Body of pancreas (tissue), 4 donors: ENCODE results near the gene CAMTA1. TPM values are rescaled to one million over a fixed set of nuclear protein-coding genes. Genes with fewer than 3 reads are reported as not detected.

Experiments used
- ATAC-seq: fragments of 150-250 bp; one replicate; pipeline ENCODE4 v1.9.1; 2016
- DNase-seq, 4 donors: peaks; one replicate each; pipeline ENCODE4 v3.0.0-alpha.2; 2019
- H3K27ac ChIP-seq, 4 donors: fragments of 200-600 bp; sonication (generic); 1 replicate in 3 of 4; 2 replicates in 1 of 4; pipeline versions ENCODE4 v1.5.1 to v1.6.1; 2016 to 2019; ENCODE audit warnings: mild to moderate bottlenecking in 1 of 4, mixed read lengths in 1 of 4, moderate library complexity in 1 of 4
- H3K27me3 ChIP-seq, 2 donors: fragments of 200-600 bp; sonication (generic); one replicate each; pipeline ENCODE4 v1.6.0; 2016; ENCODE audit warnings: mild to moderate bottlenecking in 1 of 2
- H3K36me3 ChIP-seq, 2 donors: fragments of 200-600 bp; sonication (generic); replicated peaks in 1 of 2; 2 replicates each; pipeline ENCODE4 v1.5.1; 2016; ENCODE audit warnings: low read depth in 2 of 2; ENCODE audit not compliant: insufficient read depth in 1 of 2
- H3K4me1 ChIP-seq: fragments of 200-600 bp; sonication (generic); one replicate; pipeline ENCODE4 v1.6.0; 2016
- H3K4me3 ChIP-seq, 2 donors: fragments of 200-600 bp; sonication (generic); 1 replicate in 1 of 2; 2 replicates in 1 of 2; pipeline ENCODE4 v1.5.1; 2016 to 2019
- H3K9me3 ChIP-seq, 3 donors: fragments of 200-600 bp; sonication (generic); 1 replicate in 2 of 3; 2 replicates in 1 of 3; pipeline ENCODE4 v1.5.1; 2016
- CTCF ChIP-seq, 7 experiments: fragments of 450-650 bp in 4 of 7; fragments of 200-600 bp in 3 of 7; sonication (generic) in 3 of 7; IDR thresholded peaks; one replicate each; pipeline ENCODE4 v1.5.1; 2016 to 2019; ENCODE audit warnings: antibody characterized with exemption in 7 of 7
- POLR2A ChIP-seq, 3 donors: fragments of 450-650 bp; IDR thresholded peaks; one replicate each; pipeline ENCODE4 v1.6.1; 2016; ENCODE audit warnings: antibody characterized with exemption in 3 of 3, mild to moderate bottlenecking in 2 of 3
- WGBS, 2 donors: methylation state at CpG; one replicate each; pipeline ENCODE4 v1.1.5; 2017; 5-methylcytosine and 5-hydroxymethylcytosine counted together
- intact Hi-C: fragments of 100-400 bp; cut with DNase I; formaldehyde crosslinking; loops from one replicate; pipeline ENCODE4 v1.15.1; 2023
- total RNA-seq, 2 donors: library from RNA; depleted of rRNA; stranded (reverse); fragments of >200 nt; gene quantifications; one replicate each; pipeline ENCODE4 v1.1.0, GENCODE V29; 2016

Gene CAMTA1
- total RNA-seq, 2 donors from 2014 or later: 36.3 to 59.7 TPM

GRCh38 chr1:7070389-7071029, 285.3 kb downstream of the CAMTA1 start:
- H3K27me3 ChIP-seq: no peaks in the 10 kb centered on the region
- intact Hi-C loops: no loop called here

GRCh38 chr1:7076117-7076516, 290.9 kb downstream of the CAMTA1 start:
- 51 to 65% methylated on average over 5 of the region's 5 CpGs for WGBS, 2 donors
- no peaks in the 10 kb centered on the region for H3K36me3 ChIP-seq
- H3K4me1 ChIP-seq: no peaks in the 10 kb centered on the region

More at GRCh38 chr1:7070389-7071029, 285.3 kb downstream of the CAMTA1 start:
- peak; percentile 70 for ATAC-seq
- peak; percentile 68 to 74 (median 71) for DNase-seq
- TF ChIP-seq POLR2A (IDR thresholded peaks at IDR 0.05) (no peak), CTCF (IDR thresholded peaks at IDR 0.05) (peak; percentile 66 to 86 (median 72))
- Histone ChIP-seq H3K9me3 (no peaks in the 10 kb centered on the region), H3K4me1 (no peaks in the 10 kb centered on the region), H3K27ac (no peak overlapping the region), H3K4me3 (no peak overlapping the region), H3K36me3 (no peaks in the 10 kb centered on the region)
- 8% methylated on average over 8 to 13 of the region's 13 CpGs for WGBS, 2 donors

DNA sequence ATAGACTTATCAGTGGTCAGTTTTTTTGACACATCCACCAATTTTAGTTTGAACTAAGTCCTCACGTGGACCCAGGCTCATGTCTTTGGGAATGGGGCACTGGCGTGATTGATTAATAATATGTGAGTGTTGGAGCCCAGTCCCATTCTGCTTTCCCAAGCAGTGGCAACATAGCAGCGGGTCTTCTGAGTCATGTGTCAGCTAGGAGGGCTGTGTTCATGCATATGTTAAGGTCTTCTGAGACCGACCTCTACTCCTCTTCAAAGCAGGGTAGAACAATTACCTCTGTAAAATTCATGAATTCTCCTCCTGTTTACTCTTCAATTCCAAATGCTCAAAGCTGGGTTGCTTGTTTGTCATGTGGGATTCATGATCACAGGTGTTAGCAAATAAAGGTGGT, 291.3 kb downstream of the CAMTA1 start:
- TF ChIP-seq CTCF (IDR thresholded peaks at IDR 0.05): no peak
- TF ChIP-seq POLR2A (IDR thresholded peaks at IDR 0.05): no peak
- no peaks in the 10 kb centered on the region for H3K27me3 ChIP-seq
- intact Hi-C loops: no loop called here
- H3K9me3 ChIP-seq: peaks cover 0 to 5% (median 0%) of the 10 kb centered on the region in 3 donors
- H3K36me3 ChIP-seq: no peaks in the 10 kb centered on the region
- no peak for ATAC-seq
- 59 to 60% methylated on average over 4 of the region's 4 CpGs for WGBS, 2 donors
- no peak overlapping the region for H3K27ac ChIP-seq
- no peaks in the 10 kb centered on the region for H3K4me1 ChIP-seq
- no peak overlapping the region for H3K4me3 ChIP-seq
- DNase-seq: no peak

More at GRCh38 chr1:7076117-7076516, 290.9 kb downstream of the CAMTA1 start:
- peaks cover 0 to 5% (median 0%) of the 10 kb centered on the region in 3 donors for H3K9me3 ChIP-seq
- intact Hi-C loops: no loop called here
- no peak for TF ChIP-seq POLR2A (IDR thresholded peaks at IDR 0.05)
- TF ChIP-seq CTCF (IDR thresholded peaks at IDR 0.05): no peak
- H3K27me3 ChIP-seq: no peaks in the 10 kb centered on the region
- H3K27ac ChIP-seq: no peak overlapping the region
- H3K4me3 ChIP-seq: no peak overlapping the region
- no peak for ATAC-seq
- no peak for DNase-seq

- Histone ChIP-seq H3K27ac (no peak overlapping the region), H3K27me3 (no peaks in the 10 kb centered on the region), H3K4me1 (no peaks in the 10 kb centered on the region), H3K4me3 (no peak overlapping the region), H3K36me3 (no peaks in the 10 kb centered on the region), H3K9me3 (peaks cover 0 to 5% (median 0%) of the 10 kb centered on the region in 3 donors)
- TF ChIP-seq POLR2A (IDR thresholded peaks at IDR 0.05) (no peak), CTCF (IDR thresholded peaks at IDR 0.05) (no peak)
- no peak for ATAC-seq
- intact Hi-C loops: no loop called here
- 37 to 38% methylated on average over 4 of the region's 4 CpGs for WGBS, 2 donors
- no peak for DNase-seq
Observed at GRCh38 chr1:7077136-7077535, 291.9 kb downstream of the CAMTA1 start.

DNA sequence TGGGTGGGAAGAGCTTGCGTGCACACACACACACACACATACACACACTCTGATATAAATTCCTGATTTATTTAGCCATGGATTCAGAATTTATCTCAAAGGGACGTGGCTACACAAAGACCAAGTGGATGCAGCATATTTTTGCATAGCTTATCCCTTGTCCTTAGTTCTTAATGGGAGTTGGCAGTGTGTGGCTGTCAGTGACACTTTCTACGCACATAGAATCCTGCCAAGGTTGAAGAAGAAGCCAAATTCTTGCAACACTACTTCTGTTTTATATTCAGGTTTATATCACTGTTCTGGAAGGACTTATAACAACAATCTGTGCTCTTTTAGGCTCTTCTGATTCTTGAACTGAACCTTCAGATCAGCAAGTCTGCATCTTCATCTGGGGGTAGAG, 292.7 kb downstream of the CAMTA1 start:
- TF ChIP-seq POLR2A (IDR thresholded peaks at IDR 0.05): no peak
- no peak for TF ChIP-seq CTCF (IDR thresholded peaks at IDR 0.05)
- Histone ChIP-seq H3K36me3 (no peaks in the 10 kb centered on the region), H3K9me3 (peaks cover 0 to 5% (median 0%) of the 10 kb centered on the region in 3 donors), H3K4me1 (no peaks in the 10 kb centered on the region), H3K27me3 (no peaks in the 10 kb centered on the region), H3K27ac (no peak overlapping the region), H3K4me3 (no peak overlapping the region)
- ATAC-seq (no peak), DNase-seq (no peak)
- WGBS, 2 donors: 61 to 65% methylated on average over 3 of the region's 3 CpGs
- intact Hi-C loops: no loop called here
